Stomach (tissue), 9 donors: Measurements from ENCODE around the gene SLC31A1. TPM values are rescaled to one million over a fixed set of nuclear protein-coding genes. Genes with fewer than 3 reads are reported as not detected.

Experiments used
- DNase-seq, 2 donors: peaks; one replicate each; pipeline versions ENCODE4 v3.0.0 to v3.0.0-alpha.2; 2013 to 2019
- H3K27ac ChIP-seq, 5 donors: fragments of 200-600 bp in 4 of 5; sonication (generic) in 4 of 5; one replicate each; pipeline ENCODE4 v1.5.1; 2013 to 2019; ENCODE audit warnings: mild to moderate bottlenecking in 1 of 5, moderate library complexity in 1 of 5
- H3K27me3 ChIP-seq, 3 donors: fragments of 200-600 bp; sonication (generic); one replicate each; pipeline ENCODE4 v1.5.1; 2017 to 2019; ENCODE audit warnings: mixed run types in 1 of 3
- H3K36me3 ChIP-seq, 4 donors: fragments of 200-600 bp; sonication (generic); 1 replicate in 3 of 4; 2 replicates in 1 of 4; pipeline ENCODE4 v1.5.1; 2016 to 2019
- H3K4me1 ChIP-seq, 4 donors: fragments of 200-600 bp; sonication (generic); one replicate each; pipeline ENCODE4 v1.5.1; 2016 to 2019
- H3K4me3 ChIP-seq, 4 donors: fragments of 200-600 bp; sonication (generic) in 3 of 4; one replicate each; pipeline ENCODE4 v1.5.1; 2016 to 2019; ENCODE audit warnings: mild to moderate bottlenecking in 1 of 4
- H3K9me3 ChIP-seq, 4 donors: fragments of 200-600 bp; sonication (generic); one replicate each; pipeline ENCODE4 v1.5.1; 2016 to 2019
- EP300 ChIP-seq: sonication (generic); formaldehyde crosslinking; IDR thresholded peaks from one replicate; pipeline ENCODE4 v1.6.1; 2017; ENCODE audit warnings: antibody characterized with exemption
- POLR2A ChIP-seq, 4 donors: fragments of 450-650 bp; IDR thresholded peaks; one replicate each; pipeline ENCODE4 v1.6.1; 2016; ENCODE audit warnings: antibody characterized with exemption in 4 of 4, control low read depth in 2 of 4, mild to moderate bottlenecking in 1 of 4, moderate library complexity in 1 of 4
- POLR2AphosphoS5 ChIP-seq, 3 donors: sonication (generic); formaldehyde crosslinking; IDR thresholded peaks; one replicate each; pipeline ENCODE4 v1.6.1; 2016; ENCODE audit warnings: antibody characterized with exemption in 3 of 3
- WGBS, 5 donors: extraction: QIAGEN DNeasy Blood & Tissue Kit in 3 of 5; methylation state at CpG; one replicate each; pipeline versions ENCODE4 v1.1.5 to v1.1.7; 2013 to 2018; 5-methylcytosine and 5-hydroxymethylcytosine counted together
- intact Hi-C: fragments of 100-400 bp; cut with DNase I; formaldehyde crosslinking; loops from one replicate; pipeline ENCODE4 v1.15.1; 2023; ENCODE audit warnings: low total_unique reads
- polyA plus RNA-seq, 3 donors: library from polyadenylated mRNA; stranded (reverse); fragments of 200-250 nt; gene quantifications; one replicate each; pipeline ENCODE4 v1.2.3, GENCODE V29; 2013
- total RNA-seq, 5 donors: library from RNA; depleted of rRNA; stranded (reverse); fragments of >200 nt; gene quantifications; one replicate each; pipeline versions ENCODE4 v1.1.0 to v1.2.3, GENCODE V29; 2014 to 2016
- TF ChIP-seq, protein P1 (sequence below), 7 experiments: fragments of 450-650 bp in 4 of 7; fragments of 200-600 bp in 3 of 7; sonication (generic) in 3 of 7; IDR thresholded peaks; one replicate each; pipeline ENCODE4 v1.5.1; 2016 to 2019; ENCODE audit warnings: antibody characterized with exemption in 7 of 7, control low read depth in 2 of 7, mild to moderate bottlenecking in 1 of 7
- donor health status: healthy with polysubstance abuse.
- donor health status: Bipolar disorder and iron deficiency.
- donor health status: healthy.

SLC31A1 gene
- total and polyA plus RNA-seq, 8 donors = 4.7 to 106 (median 12.2) TPM

GRCh38 chr9:113258282-113258681 lies 36.9 kb downstream of the SLC31A1 start:
- no peak for DNase-seq
- H3K27ac ChIP-seq = no peak overlapping the region
- TF ChIP-seq EP300 = no peak
- TF ChIP-seq POLR2AphosphoS5 (IDR thresholded peaks at IDR 0.05) = peak in 1 of 3 donors; percentile 15
- peaks cover 0 to 13% (median 6%) of the 10 kb centered on the region in 4 donors for H3K4me1 ChIP-seq
- no peaks in the 10 kb centered on the region for H3K27me3 ChIP-seq
- WGBS, 5 donors = 29 to 54% (median 43%) methylated on average over 1 of the region's 1 CpG
- H3K4me3 ChIP-seq = no peak overlapping the region
- no peaks in the 10 kb centered on the region for H3K9me3 ChIP-seq
- intact Hi-C loops = no loop called here
- peaks cover 14 to 81% (median 68%) of the 10 kb centered on the region in 4 donors for H3K36me3 ChIP-seq

- no peak for TF ChIP-seq POLR2A (IDR thresholded peaks at IDR 0.05)
- TF ChIP-seq EP300 = no peak
- no peak for TF ChIP-seq POLR2AphosphoS5 (IDR thresholded peaks at IDR 0.05)
- TF ChIP-seq, protein P1, sequence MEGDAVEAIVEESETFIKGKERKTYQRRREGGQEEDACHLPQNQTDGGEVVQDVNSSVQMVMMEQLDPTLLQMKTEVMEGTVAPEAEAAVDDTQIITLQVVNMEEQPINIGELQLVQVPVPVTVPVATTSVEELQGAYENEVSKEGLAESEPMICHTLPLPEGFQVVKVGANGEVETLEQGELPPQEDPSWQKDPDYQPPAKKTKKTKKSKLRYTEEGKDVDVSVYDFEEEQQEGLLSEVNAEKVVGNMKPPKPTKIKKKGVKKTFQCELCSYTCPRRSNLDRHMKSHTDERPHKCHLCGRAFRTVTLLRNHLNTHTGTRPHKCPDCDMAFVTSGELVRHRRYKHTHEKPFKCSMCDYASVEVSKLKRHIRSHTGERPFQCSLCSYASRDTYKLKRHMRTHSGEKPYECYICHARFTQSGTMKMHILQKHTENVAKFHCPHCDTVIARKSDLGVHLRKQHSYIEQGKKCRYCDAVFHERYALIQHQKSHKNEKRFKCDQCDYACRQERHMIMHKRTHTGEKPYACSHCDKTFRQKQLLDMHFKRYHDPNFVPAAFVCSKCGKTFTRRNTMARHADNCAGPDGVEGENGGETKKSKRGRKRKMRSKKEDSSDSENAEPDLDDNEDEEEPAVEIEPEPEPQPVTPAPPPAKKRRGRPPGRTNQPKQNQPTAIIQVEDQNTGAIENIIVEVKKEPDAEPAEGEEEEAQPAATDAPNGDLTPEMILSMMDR (IDR thresholded peaks at IDR 0.05) = no peak
- H3K36me3 ChIP-seq = peaks cover 18 to 78% (median 73%) of the 10 kb centered on the region in 4 donors
- no peaks in the 10 kb centered on the region for H3K27me3 ChIP-seq
- peaks cover 0 to 13% (median 6%) of the 10 kb centered on the region in 4 donors for H3K4me1 ChIP-seq
- 80 to 100% (median 95%) methylated on average over 1 of the region's 1 CpG for WGBS, 5 donors
- intact Hi-C loops = no loop called here
- H3K4me3 ChIP-seq = no peak overlapping the region
- no peak overlapping the region for H3K27ac ChIP-seq
- no peak for DNase-seq
- H3K9me3 ChIP-seq = no peaks in the 10 kb centered on the region
These were observed 40.8 kb downstream of the SLC31A1 start for GRCh38 chr9:113261917-113262671.

- H3K36me3 ChIP-seq = peaks cover 24 to 79% (median 73%) of the 10 kb centered on the region in 4 donors
- no peaks in the 10 kb centered on the region for H3K9me3 ChIP-seq
- whole genome bisulfite sequencing, 5 donors = 82 to 95% (median 91%) methylated on average over 3 of the region's 3 CpGs
- no peak overlapping the region for H3K4me3 ChIP-seq
- intact Hi-C loops = no loop called here
- DNase-seq = no peak
- peaks cover 0 to 8% (median 0%) of the 10 kb centered on the region in 4 donors for H3K4me1 ChIP-seq
- H3K27me3 ChIP-seq = no peaks in the 10 kb centered on the region
- H3K27ac ChIP-seq = no peak overlapping the region
- TF ChIP-seq POLR2A (IDR thresholded peaks at IDR 0.05) (no peak), POLR2AphosphoS5 (IDR thresholded peaks at IDR 0.05) (no peak), EP300 (no peak)
- TF ChIP-seq, protein P1 (IDR thresholded peaks at IDR 0.05) = no peak
These were observed 44.8 kb downstream of the SLC31A1 start for GRCh38 chr9:113266174-113266573.

GRCh38 chr9:113267911-113268566 lies 46.7 kb downstream of the SLC31A1 start:
- TF ChIP-seq POLR2AphosphoS5 (IDR thresholded peaks at IDR 0.05) (no peak), POLR2A (IDR thresholded peaks at IDR 0.05) (no peak), EP300 (no peak)
- TF ChIP-seq, protein P1 (IDR thresholded peaks at IDR 0.05) = no peak
- Histone ChIP-seq H3K4me1 (peaks cover 0 to 8% (median 0%) of the 10 kb centered on the region in 4 donors), H3K4me3 (no peak overlapping the region), H3K27ac (no peak overlapping the region), H3K27me3 (no peaks in the 10 kb centered on the region), H3K36me3 (peaks cover 35 to 80% (median 74%) of the 10 kb centered on the region in 4 donors), H3K9me3 (no peaks in the 10 kb centered on the region)
- no peak for DNase-seq
- intact Hi-C loops = no loop called here
- WGBS, 5 donors = 86 to 94% (median 90%) methylated on average over 4 of the region's 4 CpGs
